Mucosa of rectum (tissue), 2 donors: ENCODE measurements around the gene JMJD1C.

Source experiments
- H3K27ac ChIP-seq, 2 donors: one replicate each; pipeline ENCODE4 v1.7.0; 2013; ENCODE audit warnings: inconsistent platforms in 2 of 2, low read depth in 2 of 2, low read length in 2 of 2
- H3K27me3 ChIP-seq, 2 donors: one replicate each; pipeline ENCODE4 v1.7.0; 2013; ENCODE audit warnings: low read length in 2 of 2; ENCODE audit not compliant: control insufficient read depth in 2 of 2, insufficient read depth in 2 of 2
- H3K36me3 ChIP-seq, 2 donors: one replicate each; pipeline ENCODE4 v1.7.0; 2013; ENCODE audit warnings: low read length in 2 of 2; ENCODE audit not compliant: control insufficient read depth in 2 of 2, insufficient read depth in 2 of 2
- H3K4me1 ChIP-seq, 2 donors: one replicate each; pipeline ENCODE4 v1.7.0; 2013; ENCODE audit warnings: low read length in 2 of 2, mild to moderate bottlenecking in 1 of 2; ENCODE audit not compliant: control insufficient read depth in 2 of 2, insufficient read depth in 2 of 2
- H3K4me3 ChIP-seq, 2 donors: one replicate each; pipeline ENCODE4 v1.7.0; 2013; ENCODE audit warnings: low read length in 2 of 2
- H3K9ac ChIP-seq, 2 donors: one replicate each; pipeline ENCODE4 v1.7.0; 2013; ENCODE audit warnings: low read length in 2 of 2, low read depth in 1 of 2, mild to moderate bottlenecking in 1 of 2
- H3K9me3 ChIP-seq, 2 donors: one replicate each; pipeline ENCODE4 v1.7.0; 2013; ENCODE audit warnings: low read length in 2 of 2; ENCODE audit not compliant: control insufficient read depth in 2 of 2
- donor health status: healthy.
- donor health status: Normal muscosa, but diverticular disease.

The JMJD1C gene

GRCh38 chr10:63427013-63427412 is 38.8 kb downstream of the JMJD1C start:
- Histone ChIP-seq H3K36me3 (no peaks in the 10 kb centered on the region), H3K27me3 (no peaks in the 10 kb centered on the region), H3K4me3 (no peak overlapping the region), H3K9ac (no peak overlapping the region), H3K9me3 (no peaks in the 10 kb centered on the region), H3K4me1 (peaks cover 0 to 10% of the 10 kb centered on the region in 2 donors), H3K27ac (no peak overlapping the region)

GRCh38 chr10:63425512-63425911 is 40.3 kb downstream of the JMJD1C start:
- no peaks in the 10 kb centered on the region for H3K27me3 ChIP-seq
- H3K27ac ChIP-seq, result no peak overlapping the region
- peaks cover 0 to 1% of the 10 kb centered on the region in 2 donors for H3K4me1 ChIP-seq
- no peak overlapping the region for H3K4me3 ChIP-seq
- no peaks in the 10 kb centered on the region for H3K9me3 ChIP-seq
- no peak overlapping the region for H3K9ac ChIP-seq
- H3K36me3 ChIP-seq, result no peaks in the 10 kb centered on the region

GRCh38 chr10:63424576-63424975 is 41.2 kb downstream of the JMJD1C start:
- H3K9me3 ChIP-seq, result no peaks in the 10 kb centered on the region
- H3K27me3 ChIP-seq, result no peaks in the 10 kb centered on the region
- no peaks in the 10 kb centered on the region for H3K4me1 ChIP-seq
- no peak overlapping the region for H3K9ac ChIP-seq
- H3K27ac ChIP-seq, result no peak overlapping the region
- no peaks in the 10 kb centered on the region for H3K36me3 ChIP-seq
- H3K4me3 ChIP-seq, result no peak overlapping the region

GRCh38 chr10:63423494-63423893 is 42.3 kb downstream of the JMJD1C start:
- Histone ChIP-seq H3K27ac (no peak overlapping the region), H3K4me1 (no peaks in the 10 kb centered on the region), H3K9ac (no peak overlapping the region), H3K4me3 (no peak overlapping the region), H3K27me3 (no peaks in the 10 kb centered on the region), H3K9me3 (no peaks in the 10 kb centered on the region), H3K36me3 (no peaks in the 10 kb centered on the region)

DNA sequence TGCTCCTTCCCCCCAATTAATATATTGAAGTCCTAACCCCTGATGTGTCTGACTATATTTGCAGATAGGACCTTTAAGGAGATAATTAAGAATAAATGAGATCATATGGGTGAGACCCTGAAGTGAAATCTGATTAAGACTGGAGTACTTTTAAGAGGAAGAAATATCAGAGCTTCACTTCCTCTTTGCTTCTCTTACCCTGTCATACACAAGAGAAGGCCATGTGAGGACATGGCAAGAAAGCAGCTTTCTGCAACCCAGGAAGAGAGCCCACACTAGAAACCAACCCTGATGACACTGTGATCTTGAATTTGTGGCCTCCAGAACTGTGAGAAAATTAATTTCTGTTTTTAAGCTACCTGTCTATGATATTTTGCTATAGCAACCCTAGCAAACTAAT is 44.2 kb downstream of the JMJD1C start:
- Histone ChIP-seq H3K9me3 (no peaks in the 10 kb centered on the region), H3K36me3 (no peaks in the 10 kb centered on the region), H3K9ac (no peak overlapping the region), H3K4me3 (no peak overlapping the region), H3K4me1 (no peaks in the 10 kb centered on the region), H3K27ac (no peak overlapping the region), H3K27me3 (no peaks in the 10 kb centered on the region)

- no peak overlapping the region for H3K4me3 ChIP-seq
- no peaks in the 10 kb centered on the region for H3K4me1 ChIP-seq
- no peaks in the 10 kb centered on the region for H3K9me3 ChIP-seq
- H3K27me3 ChIP-seq, result no peaks in the 10 kb centered on the region
- no peaks in the 10 kb centered on the region for H3K36me3 ChIP-seq
- no peak overlapping the region for H3K27ac ChIP-seq
- no peak overlapping the region for H3K9ac ChIP-seq
Measured at GRCh38 chr10:63416376-63416775, 49.4 kb downstream of the JMJD1C start.

DNA sequence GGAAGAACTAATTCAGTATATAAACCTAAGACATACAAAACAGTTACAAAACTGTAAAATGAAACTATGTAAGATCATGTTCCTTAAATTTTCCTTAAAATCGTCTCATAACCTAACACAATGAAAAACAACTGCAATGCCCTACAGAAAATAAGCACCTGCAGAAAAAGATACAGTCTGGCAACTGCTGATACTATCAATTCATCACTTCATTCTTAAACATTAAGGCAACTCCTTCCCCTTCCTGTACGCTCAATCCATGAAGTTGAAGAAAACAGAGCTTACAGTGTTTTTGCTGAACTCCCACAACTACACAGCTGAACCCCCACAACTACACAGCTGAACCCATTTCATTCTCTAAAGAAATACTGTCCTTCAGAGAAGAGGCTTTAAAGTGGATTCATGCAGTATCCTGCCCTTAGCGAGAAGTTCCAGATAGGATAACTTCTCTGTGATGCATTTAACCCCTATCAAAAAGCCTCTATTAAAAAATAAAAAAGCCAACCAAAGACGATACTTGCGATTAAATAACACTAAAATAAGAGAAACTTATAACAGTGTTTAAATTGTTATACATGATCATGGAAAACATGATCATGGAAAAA is 50.0 kb downstream of the JMJD1C start:
- H3K9ac ChIP-seq, result no peak overlapping the region
- no peaks in the 10 kb centered on the region for H3K4me1 ChIP-seq
- no peaks in the 10 kb centered on the region for H3K36me3 ChIP-seq
- H3K27ac ChIP-seq, result no peak overlapping the region
- H3K4me3 ChIP-seq, result no peak overlapping the region
- H3K9me3 ChIP-seq, result no peaks in the 10 kb centered on the region
- H3K27me3 ChIP-seq, result no peaks in the 10 kb centered on the region

- H3K9ac ChIP-seq, result no peak overlapping the region
- no peak overlapping the region for H3K27ac ChIP-seq
- no peaks in the 10 kb centered on the region for H3K4me1 ChIP-seq
- H3K36me3 ChIP-seq, result no peaks in the 10 kb centered on the region
- no peaks in the 10 kb centered on the region for H3K9me3 ChIP-seq
- no peak overlapping the region for H3K4me3 ChIP-seq
- no peaks in the 10 kb centered on the region for H3K27me3 ChIP-seq
Measured at GRCh38 chr10:63414481-63415260, 51.1 kb downstream of the JMJD1C start.

DNA sequence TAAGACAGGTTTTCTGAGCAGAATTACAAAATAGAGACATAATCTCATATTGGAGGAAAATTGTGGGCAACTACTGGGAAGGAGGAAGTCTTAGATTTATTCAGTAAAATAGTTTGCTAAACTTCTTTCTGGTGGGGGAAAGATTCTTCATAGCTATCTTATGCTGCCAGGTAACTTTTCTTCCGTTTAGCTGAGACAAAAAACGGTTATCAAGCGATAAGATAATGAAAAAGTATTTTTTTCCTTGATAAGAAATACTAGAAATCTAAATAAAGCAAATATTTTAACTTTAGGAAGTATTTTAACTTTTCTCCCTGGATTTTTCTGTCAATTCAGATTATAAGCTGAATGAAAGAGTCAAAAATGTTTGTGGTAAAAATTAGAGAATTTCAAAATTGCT is 52.3 kb downstream of the JMJD1C start:
- Histone ChIP-seq H3K9ac (no peak overlapping the region), H3K4me3 (no peak overlapping the region), H3K36me3 (no peaks in the 10 kb centered on the region), H3K27ac (no peak overlapping the region), H3K27me3 (no peaks in the 10 kb centered on the region), H3K9me3 (no peaks in the 10 kb centered on the region), H3K4me1 (no peaks in the 10 kb centered on the region)

DNA sequence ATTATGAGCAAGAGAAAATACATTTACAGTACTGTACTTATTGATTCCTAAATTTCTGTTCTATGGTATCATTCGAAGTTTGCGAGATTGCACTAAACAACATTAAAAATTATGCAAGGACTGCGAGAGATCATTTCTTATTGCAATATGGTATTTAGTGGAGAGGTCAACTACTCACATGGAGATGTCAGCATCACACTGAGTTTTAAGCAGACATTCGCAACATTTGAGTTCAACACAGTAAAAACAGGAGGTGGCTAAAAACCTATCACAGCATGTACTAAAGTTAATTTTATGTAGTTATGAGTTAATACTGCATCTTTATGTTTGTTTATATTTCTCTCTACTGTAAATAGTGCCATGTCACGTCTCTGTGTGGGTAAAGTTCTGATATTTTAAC is 53.5 kb downstream of the JMJD1C start:
- Histone ChIP-seq H3K9ac (no peak overlapping the region), H3K36me3 (no peaks in the 10 kb centered on the region), H3K27ac (no peak overlapping the region), H3K4me1 (no peaks in the 10 kb centered on the region), H3K27me3 (no peaks in the 10 kb centered on the region), H3K4me3 (no peak overlapping the region), H3K9me3 (no peaks in the 10 kb centered on the region)
